NAMALWA (cell line): Measurements from ENCODE around the gene FGFR3.
A peak's percentile ranks its signal among the peaks of the same experiment; 100 is the strongest.

Experiments
- DNase-seq: peaks from one replicate; pipeline ENCODE4 v3.0.0-alpha.2; 2015; ENCODE audit warnings: low spot score

FGFR3 gene

DNA sequence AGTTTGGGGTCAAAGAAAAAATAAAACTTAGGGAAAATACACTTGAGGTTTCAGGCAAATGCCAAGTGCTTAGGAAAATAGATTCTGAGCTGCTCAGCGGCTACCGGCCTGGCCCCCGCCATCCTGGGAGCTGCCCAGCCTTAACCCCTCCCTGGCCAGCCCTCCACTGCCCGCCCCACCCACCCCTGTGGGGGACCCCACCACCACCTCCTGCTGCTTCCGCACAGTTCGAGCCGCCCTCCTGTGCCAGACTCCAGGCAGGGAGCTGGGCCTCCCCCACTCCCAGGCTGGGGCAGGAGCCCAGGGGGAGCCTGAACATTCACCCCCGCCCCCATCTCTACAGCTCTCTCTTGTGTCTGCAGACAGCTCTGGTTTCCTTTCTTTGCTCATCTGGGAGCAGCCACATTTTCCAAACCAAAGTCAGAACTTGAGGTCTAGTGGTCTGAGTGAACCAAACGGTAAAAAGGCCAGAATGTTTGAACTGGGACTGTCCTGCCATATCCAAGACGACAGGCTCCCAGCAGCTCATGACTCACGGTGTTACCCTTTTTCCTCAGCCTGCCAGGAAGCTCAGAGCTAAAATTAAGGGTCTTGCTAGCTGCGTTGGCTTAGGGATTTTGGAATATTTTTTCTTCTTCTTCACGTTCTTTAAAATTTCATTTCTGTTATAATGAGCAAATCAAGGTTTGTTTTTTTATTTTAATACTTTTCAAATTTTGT lies 4.7 kb upstream of the FGFR3 start:
- DNase-seq, result no peak

DNA sequence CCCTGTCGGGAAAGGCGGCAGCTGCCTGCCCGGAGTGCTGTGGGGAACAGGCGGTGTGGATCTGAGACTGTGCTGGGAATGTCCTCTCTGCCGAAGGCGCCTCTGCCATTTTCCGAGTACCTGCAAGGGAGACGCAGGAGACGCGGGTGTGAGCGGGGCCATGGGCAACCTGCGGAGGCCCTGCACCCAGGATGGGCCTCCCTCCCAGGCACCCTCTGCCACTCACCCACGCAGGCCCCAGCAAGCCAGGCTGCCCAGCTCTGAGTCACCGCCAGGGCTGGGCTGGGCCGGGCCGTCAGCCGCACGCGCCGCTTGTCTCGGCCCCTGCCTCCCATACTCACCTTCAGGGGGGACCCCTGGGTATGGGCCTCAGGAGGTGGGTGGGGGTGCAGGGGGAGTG lies 3.5 kb upstream of the FGFR3 start:
- DNase-seq, result no peak

- no peak for DNase-seq
Observed at GRCh38 chr4:1790005-1790404, 3.1 kb upstream of the FGFR3 start.

DNA sequence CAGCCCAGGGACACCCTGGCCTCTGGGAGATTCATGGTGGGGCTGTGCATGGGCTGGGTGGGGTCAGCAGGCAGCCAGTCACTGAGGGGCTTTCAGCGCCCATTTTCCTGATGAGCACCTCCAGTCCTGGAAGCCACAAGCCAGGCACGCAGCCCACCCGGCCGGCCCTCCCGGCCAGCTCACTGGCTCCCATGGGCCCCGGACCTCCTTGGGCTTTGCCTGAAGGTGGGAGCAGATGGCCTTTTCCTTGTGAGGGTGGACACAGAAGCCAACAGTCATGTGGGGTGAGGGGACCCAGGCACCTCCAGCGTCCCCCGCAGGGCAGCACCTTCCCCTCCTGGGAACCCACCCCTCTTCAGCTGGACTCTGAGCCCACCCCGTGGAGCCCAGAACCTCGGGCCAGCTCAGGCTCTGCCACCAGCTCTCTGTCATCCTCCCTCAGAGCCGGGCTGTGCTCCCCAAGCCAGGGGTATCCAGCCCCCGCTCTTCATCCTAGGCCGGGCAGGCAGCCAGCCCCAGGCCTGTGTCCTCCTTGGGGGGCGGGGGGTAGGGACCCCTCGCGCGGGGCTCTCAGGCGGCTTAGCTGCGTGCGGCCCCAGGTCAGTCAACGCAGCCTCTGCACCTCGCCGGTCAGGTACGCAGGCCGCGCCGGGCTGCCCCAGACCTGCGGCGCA lies 798 bp upstream of the FGFR3 start:
- DNase-seq, result no peak

DNA sequence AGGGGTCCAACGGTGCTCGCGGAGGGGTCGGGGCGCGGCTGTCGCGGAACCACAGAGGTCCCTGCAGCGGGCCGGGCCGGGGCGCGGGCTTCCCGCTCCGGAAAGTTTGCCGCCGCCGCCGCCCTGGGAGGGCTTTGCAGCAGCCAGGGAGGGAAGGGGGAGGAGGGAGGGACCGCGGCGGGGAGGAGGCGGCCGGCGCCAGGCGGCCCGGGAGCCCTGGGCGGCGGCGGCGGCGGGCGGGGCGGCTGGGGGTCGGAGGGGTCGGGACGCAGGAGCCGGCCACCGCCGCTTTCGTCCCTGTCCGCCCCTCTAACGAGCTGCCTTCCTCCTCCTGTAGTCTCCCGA lies 375 bp downstream of the FGFR3 start:
- DNase-seq, result no peak

- no peak for DNase-seq
Observed at GRCh38 chr4:1793940-1794808, 1.1 kb downstream of the FGFR3 start.

GRCh38 chr4:1794809-1795298 lies 1.8 kb downstream of the FGFR3 start:
- no peak for DNase-seq

DNA sequence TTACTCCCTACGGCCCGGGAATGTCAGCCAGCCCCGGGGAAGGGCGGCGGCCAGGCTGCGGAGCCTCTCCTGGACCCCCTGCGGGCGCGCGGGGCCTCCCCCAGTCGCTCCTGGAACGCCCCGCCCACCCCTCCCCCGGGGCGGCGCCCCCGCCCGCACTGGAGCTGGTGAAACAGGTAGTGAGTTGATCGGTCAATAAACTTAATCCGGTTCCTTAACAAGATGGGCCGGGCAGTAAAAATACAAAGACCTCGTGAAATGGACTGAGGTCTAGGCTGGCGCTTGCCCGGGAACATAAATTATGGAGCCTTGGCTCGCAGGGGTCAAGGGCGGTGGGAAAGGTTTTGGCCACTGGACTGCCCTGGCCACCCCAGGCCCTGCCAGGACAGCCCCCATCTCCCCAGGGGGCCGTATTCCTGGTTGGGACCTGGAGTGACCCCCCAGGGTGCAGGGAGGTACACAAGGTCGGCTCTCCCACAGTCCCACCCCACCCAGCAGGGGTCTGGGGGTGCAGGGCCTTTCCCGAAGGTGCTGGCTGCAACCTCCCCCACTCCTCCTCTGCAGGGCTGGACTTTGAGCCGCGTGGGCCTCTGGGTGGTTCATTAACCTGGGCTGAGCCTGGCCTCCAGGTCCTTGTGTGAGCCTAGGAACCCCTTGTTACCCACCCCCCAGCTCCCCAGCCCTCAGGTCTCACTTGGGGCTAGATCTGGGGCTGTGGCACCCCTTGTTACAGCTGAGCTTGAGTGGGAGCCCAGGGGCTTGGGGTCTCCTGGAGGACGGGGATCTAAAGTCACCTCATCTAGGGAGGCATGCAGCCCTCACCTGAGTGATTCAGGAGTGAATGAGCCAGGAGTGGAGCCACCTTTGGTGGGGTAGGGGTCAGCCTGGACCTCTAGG lies 2.5 kb downstream of the FGFR3 start:
- DNase-seq, result no peak

DNA sequence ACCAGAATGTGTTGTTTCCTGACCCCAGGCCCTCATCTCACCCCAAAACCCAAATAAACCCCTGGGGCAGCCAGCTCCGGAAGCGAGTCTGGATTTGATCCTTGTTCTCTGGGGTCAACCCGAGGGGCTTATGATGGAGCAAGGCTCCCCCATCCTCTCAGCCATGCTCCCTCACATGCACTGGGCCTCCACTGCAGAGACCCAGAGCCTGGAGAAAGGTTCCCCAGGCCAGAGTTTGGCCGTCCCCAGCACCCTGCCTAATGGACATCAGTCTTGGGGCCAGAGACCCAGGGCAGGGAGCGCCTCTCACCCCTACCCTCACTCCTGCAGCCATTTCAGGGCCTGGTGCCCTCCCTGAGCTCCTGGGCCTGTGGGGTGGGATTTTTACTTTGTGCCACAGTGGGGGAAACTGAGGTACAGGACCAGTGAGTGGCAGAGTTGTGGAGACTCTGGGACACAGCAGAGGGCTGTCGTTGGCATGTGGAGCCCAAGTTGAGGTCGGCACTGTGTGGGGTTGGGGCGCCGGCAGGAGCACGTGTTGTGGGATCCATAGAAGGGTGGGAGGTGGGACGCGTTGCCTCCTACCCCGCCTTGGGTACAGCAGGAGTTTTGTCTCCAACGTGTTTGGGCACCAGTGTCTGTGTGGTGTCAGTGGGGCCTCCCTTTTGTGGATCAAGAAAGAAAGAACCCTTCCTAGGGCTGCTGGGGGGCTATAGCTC lies 3.6 kb downstream of the FGFR3 start:
- DNase-seq, result no peak

DNA sequence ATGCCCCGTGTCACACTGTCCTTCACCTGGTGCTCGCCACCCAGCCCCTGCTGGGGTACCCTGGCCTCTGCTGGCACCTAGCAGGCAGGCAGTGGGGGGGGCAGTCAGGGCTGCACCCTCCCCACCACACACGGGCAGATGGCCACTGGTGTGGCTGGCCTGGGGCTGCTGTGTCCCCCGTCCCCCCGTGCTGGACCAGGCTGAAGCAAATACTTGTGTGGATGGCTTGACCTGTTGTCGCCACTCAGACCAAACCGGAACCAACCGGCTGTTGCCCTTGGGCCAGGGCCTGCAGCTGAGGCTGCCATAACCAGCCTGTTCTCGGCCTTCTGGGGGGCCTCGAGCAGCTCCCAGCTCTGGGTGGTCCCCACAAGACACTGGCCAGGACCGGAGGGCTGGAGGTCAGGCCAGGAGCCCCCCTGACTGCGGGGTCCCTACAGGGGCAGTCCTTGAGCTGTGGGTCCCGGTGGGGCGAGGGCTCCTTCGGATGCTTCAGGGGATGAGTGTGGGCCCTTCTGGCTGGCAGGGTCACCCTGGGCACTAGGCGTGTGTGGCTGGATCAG lies 4.3 kb downstream of the FGFR3 start:
- no peak for DNase-seq

DNA sequence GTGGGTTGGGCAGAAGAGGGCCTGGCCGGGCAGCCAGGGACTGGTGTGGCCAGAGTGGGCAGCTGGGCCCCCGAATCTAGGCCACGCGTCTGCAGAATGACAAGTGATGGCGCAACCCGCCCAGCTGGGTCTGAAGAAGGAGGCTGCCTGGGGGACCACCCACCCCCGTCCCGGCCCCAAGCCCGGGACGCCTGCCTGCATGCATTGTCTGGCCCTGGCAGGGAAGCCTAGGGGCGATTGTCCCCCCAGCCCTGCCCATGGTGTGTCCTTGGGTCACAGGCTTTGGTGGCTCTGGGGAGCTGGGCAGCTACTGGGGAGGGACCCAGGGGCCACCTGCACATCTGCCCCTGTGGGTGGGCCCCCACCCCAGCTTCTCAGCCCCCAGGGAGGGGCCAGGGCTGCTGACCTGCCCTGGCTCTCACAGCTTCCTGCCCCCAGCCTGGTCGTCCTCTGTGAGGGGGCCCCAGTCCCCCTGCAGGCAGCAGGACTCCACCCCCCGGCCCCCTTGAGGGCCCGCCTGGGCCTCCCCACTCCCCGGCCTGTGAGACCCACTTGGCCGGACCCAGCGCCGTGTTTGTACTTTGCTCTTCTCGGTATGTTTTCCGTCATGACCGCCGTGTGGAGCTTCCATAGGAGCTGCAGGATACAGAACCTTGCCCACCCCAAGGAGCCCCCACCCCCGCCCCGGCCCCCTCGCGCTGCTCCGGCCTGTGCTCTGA lies 4.9 kb downstream of the FGFR3 start:
- no peak for DNase-seq

DNA sequence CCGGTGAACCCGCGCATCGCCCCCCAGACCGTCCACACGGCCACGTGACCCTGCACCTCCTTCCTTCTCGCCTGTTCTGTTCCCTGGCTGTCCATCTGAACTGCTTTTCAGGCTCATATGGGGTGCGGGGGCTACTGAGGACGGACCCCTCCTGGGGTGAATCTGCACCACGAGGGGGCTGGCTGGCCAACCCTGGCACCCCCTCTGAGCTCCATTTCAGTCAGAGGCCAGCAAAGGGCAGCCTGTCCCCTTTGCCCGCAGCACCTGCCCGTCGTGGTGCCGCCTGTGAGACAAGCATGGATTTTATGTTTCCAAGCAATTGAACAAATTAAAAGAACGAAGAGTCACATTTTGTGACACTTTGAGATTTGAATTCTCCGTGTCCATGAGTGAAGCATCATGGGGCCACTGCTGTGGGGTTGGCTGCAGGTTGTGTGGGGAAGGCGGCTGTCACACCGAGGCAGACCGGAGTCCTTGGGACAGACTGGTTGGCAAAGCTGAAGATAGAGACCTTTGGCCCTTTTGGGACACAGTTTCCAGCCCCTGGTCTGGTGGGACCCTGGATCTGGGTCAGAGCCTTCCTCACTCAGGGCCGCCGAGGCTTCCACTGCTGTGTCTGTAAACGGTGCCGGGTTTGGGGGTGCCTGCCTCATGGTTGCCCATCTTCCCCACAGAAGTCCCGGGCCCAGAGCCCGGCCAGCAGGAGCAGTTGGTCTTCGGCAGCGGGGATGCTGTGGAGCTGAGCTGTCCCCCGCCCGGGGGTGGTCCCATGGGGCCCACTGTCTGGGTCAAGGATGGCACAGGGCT lies 5.7 kb downstream of the FGFR3 start:
- DNase-seq, result no peak

GRCh38 chr4:1799387-1800375 lies 6.6 kb downstream of the FGFR3 start:
- no peak for DNase-seq

- no peak for DNase-seq
Observed at GRCh38 chr4:1800805-1801204, 7.7 kb downstream of the FGFR3 start.

GRCh38 chr4:1801286-1801958 lies 8.3 kb downstream of the FGFR3 start:
- no peak for DNase-seq

DNA sequence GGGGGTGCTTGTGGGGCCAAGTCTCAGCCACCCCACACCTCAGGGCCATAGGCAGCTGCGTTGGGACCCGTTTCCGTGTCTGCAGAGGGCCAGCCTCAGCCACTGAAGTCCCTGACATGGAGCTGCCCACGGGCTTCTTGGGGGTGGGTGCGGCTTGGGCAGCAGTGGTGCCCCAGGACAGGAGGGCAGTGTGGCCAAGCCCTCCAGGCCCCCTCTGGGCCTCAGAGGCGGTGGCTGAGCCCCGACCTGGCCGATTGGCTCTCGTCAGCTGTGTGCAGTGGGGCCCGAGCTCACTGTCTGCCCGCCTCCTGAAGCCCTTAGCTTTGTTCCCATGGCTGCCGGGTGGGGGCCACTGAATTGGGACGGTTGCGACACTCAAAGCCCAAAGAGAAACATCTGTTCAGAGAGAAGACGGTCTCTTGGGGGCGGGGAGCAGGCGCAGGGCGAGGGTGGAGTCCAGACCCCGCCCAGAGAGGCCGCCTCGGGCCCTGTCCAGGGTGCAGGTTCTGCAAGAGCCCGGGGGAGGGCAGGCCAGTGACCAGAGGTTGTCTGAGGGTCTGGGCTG lies 9.1 kb downstream of the FGFR3 start:
- peak; percentile 60 for DNase-seq
